Mucosa of stomach (tissue), 1 donor: Measurements from ENCODE around the gene AGPS.
"Not testable (repeated sequence)": the region's sequence is repeated elsewhere in the genome, so short reads cannot be mapped to it uniquely, and the experiment has no call there.

ENCODE experiments used
- H3K27me3 ChIP-seq: one replicate; pipeline ENCODE4 v1.7.0; 2013; ENCODE audit warnings: mild to moderate bottlenecking, low read length; ENCODE audit not compliant: control insufficient read depth, insufficient read depth
- H3K36me3 ChIP-seq: one replicate; pipeline ENCODE4 v1.7.0; 2013; ENCODE audit warnings: low read length; ENCODE audit not compliant: control insufficient read depth, insufficient read depth
- H3K4me1 ChIP-seq: one replicate; pipeline ENCODE4 v1.7.0; 2013; ENCODE audit warnings: mild to moderate bottlenecking, low read length; ENCODE audit not compliant: control insufficient read depth, insufficient read depth
- H3K4me3 ChIP-seq: one replicate; pipeline ENCODE4 v1.7.0; 2013; ENCODE audit warnings: low read length
- H3K9ac ChIP-seq: one replicate; pipeline ENCODE4 v1.7.0; 2013; ENCODE audit warnings: mild to moderate bottlenecking, low read length, moderate library complexity
- H3K9me3 ChIP-seq: one replicate; pipeline ENCODE4 v1.7.0; 2013; ENCODE audit warnings: mild to moderate bottlenecking, low read length, moderate library complexity; ENCODE audit not compliant: control insufficient read depth
- donor health status: Pancreatic carcinoma.

Gene AGPS

GRCh38 chr2:177484180-177484795 lies 91.7 kb downstream of the AGPS start:
- no peak overlapping the region for H3K4me3 ChIP-seq
- no peaks in the 10 kb centered on the region for H3K36me3 ChIP-seq
- no peaks in the 10 kb centered on the region for H3K9me3 ChIP-seq
- H3K9ac ChIP-seq, result no peak overlapping the region
- H3K4me1 ChIP-seq, result no peaks in the 10 kb centered on the region
- H3K27me3 ChIP-seq, result no peaks in the 10 kb centered on the region

DNA sequence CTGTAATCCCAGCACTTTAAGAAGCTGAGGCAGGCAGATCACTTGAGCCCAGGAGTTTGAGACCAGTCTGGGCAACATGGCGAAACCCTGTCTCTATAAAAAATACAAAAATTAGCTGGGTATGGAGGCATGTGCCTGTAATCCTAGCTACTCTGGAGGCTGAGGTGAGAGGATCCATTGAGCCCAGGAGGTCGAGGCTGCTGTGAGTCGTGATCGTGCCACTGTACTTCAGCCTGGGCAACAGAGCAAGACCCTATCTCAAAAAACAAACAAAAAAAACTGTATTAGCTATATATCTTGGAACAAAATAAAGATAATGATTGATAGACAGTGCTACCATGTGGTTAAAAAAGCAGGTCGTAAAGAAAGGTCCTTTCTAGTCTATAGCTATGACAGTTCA lies 93.1 kb downstream of the AGPS start:
- H3K27me3 ChIP-seq, H3K4me1 ChIP-seq, H3K9ac ChIP-seq, H3K9me3 ChIP-seq, H3K4me3 ChIP-seq, H3K36me3 ChIP-seq: not testable (repeated sequence)

GRCh38 chr2:177489719-177490301 lies 97.2 kb downstream of the AGPS start:
- H3K4me1 ChIP-seq, result no peaks in the 10 kb centered on the region

GRCh38 chr2:177495945-177496344 lies 103.4 kb downstream of the AGPS start:
- Histone ChIP-seq H3K9ac (no peak overlapping the region), H3K4me3 (no peak overlapping the region), H3K27me3 (no peaks in the 10 kb centered on the region), H3K9me3 (no peaks in the 10 kb centered on the region), H3K4me1 (no peaks in the 10 kb centered on the region), H3K36me3 (no peaks in the 10 kb centered on the region)

More at GRCh38 chr2:177489719-177490301, 97.2 kb downstream of the AGPS start:
- no peaks in the 10 kb centered on the region for H3K9me3 ChIP-seq
- no peak overlapping the region for H3K9ac ChIP-seq
- no peaks in the 10 kb centered on the region for H3K36me3 ChIP-seq
- H3K27me3 ChIP-seq, result no peaks in the 10 kb centered on the region
- no peak overlapping the region for H3K4me3 ChIP-seq

DNA sequence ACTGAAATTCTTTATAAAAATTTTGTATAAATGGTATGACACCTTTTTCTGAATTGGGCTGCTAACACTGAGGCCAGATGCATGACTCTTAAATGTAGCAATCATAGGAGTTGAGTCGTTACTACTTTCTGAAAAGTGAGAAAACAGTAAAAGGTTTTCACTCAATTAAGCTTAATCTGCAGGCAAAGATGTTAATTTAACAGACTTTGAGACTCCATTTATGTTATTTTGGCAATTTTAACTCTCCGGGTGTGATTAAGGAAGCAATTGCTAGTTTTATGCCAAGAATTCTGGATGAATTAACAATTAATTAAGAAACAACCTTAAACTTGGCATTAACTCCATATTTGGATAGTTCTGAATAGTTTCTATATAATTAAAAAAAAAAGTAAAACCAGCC lies 104.3 kb downstream of the AGPS start:
- H3K4me1 ChIP-seq, result no peaks in the 10 kb centered on the region
- no peak overlapping the region for H3K4me3 ChIP-seq
- H3K27me3 ChIP-seq, result no peaks in the 10 kb centered on the region
- H3K9me3 ChIP-seq, result no peaks in the 10 kb centered on the region
- H3K36me3 ChIP-seq, result no peaks in the 10 kb centered on the region
- H3K9ac ChIP-seq, result no peak overlapping the region

- no peak overlapping the region for H3K9ac ChIP-seq
- H3K4me1 ChIP-seq, result no peaks in the 10 kb centered on the region
- no peaks in the 10 kb centered on the region for H3K9me3 ChIP-seq
Observed at GRCh38 chr2:177501186-177501585, 108.6 kb downstream of the AGPS start.

GRCh38 chr2:177506505-177506904 lies 113.9 kb downstream of the AGPS start:
- Histone ChIP-seq H3K36me3 (no peaks in the 10 kb centered on the region), H3K9ac (no peak overlapping the region), H3K9me3 (no peaks in the 10 kb centered on the region), H3K4me1 (no peaks in the 10 kb centered on the region), H3K4me3 (no peak overlapping the region), H3K27me3 (no peaks in the 10 kb centered on the region)

More at GRCh38 chr2:177501186-177501585, 108.6 kb downstream of the AGPS start:
- H3K4me3 ChIP-seq, result no peak overlapping the region
- no peaks in the 10 kb centered on the region for H3K36me3 ChIP-seq
- no peaks in the 10 kb centered on the region for H3K27me3 ChIP-seq

DNA sequence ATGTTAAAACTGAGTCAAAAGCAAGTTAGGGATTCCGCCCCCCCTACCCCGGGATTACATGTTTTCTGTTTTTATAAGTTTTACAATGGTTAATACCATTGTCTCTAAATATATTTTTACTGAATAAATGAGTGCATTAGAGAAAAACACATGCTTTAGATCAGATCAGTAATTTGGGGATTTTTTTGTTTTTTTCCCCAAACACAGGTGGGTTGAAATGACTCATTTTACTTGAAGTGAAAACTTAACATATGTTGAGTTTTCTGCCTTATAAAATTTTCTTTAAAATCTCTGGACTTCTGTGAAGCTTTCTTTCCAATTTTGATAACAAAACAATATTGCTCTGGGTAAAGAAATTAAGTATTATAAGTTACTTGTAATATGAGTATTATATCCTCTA lies 114.4 kb downstream of the AGPS start:
- Histone ChIP-seq H3K4me1 (no peaks in the 10 kb centered on the region), H3K4me3 (no peak overlapping the region), H3K9ac (no peak overlapping the region), H3K27me3 (no peaks in the 10 kb centered on the region), H3K9me3 (no peaks in the 10 kb centered on the region), H3K36me3 (no peaks in the 10 kb centered on the region)

- Histone ChIP-seq H3K36me3 (no peaks in the 10 kb centered on the region), H3K9me3 (no peaks in the 10 kb centered on the region), H3K9ac (no peak overlapping the region), H3K4me1 (peaks cover 6% of the 10 kb centered on the region), H3K4me3 (no peak overlapping the region), H3K27me3 (no peaks in the 10 kb centered on the region)
Observed at GRCh38 chr2:177516824-177517544, 124.4 kb downstream of the AGPS start.

GRCh38 chr2:177518754-177519153 lies 126.2 kb downstream of the AGPS start:
- no peaks in the 10 kb centered on the region for H3K36me3 ChIP-seq
- H3K4me1 ChIP-seq, result peaks cover 6% of the 10 kb centered on the region
- no peak overlapping the region for H3K9ac ChIP-seq
- no peaks in the 10 kb centered on the region for H3K9me3 ChIP-seq
- no peaks in the 10 kb centered on the region for H3K27me3 ChIP-seq
- no peak overlapping the region for H3K4me3 ChIP-seq

DNA sequence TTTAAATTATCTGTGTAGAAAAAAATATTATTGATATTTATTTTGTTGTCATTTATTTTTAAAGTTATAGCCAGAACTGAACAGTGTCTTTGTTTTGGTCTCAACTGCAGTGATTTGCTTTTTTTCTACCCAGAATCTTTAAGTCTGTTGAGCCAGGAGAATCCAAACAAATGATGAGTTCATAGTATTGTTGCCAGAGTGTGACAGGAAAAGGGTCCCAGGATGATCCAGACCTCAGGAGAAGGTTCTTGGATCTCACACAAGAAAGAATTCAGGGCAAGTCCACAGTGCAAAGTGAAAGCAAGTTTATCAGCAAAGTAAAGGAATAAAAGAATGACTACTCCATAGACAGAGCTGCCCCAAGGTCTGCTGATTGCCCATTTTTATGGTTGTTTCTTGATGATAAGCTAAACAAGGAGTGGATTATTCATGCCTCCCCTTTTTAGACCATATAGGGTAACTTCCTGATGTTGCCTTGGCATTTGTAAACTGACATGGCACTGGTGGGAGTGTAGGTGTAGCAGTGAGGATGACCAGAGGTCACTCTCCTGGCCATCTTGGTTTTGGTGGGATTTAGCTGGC lies 127.1 kb downstream of the AGPS start:
- H3K9me3 ChIP-seq, result no peaks in the 10 kb centered on the region
- H3K4me3 ChIP-seq, result no peak overlapping the region
- no peaks in the 10 kb centered on the region for H3K27me3 ChIP-seq
- H3K9ac ChIP-seq, result no peak overlapping the region
- no peaks in the 10 kb centered on the region for H3K36me3 ChIP-seq
- H3K4me1 ChIP-seq, result peaks cover 6% of the 10 kb centered on the region

DNA sequence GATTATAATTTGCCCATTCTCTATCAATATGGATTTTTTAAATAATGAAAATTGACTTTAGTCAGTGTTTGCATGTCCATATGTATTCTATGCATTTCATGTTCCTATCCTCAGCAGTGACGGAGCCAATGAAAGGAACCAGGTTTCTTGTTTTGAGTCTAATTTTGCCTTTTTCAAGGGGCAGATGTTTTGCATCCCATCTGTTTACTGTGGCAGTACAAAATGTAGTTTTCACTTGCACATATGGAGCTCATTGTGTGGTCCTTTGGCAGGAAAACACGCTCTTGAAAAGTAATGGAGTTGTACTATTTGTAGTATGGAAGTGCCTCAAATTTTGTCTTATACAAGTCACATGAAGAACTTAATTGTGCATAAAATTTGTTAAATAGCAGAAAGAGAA lies 127.8 kb downstream of the AGPS start:
- Histone ChIP-seq H3K36me3 (no peaks in the 10 kb centered on the region), H3K9ac (no peak overlapping the region), H3K4me3 (no peak overlapping the region), H3K9me3 (no peaks in the 10 kb centered on the region), H3K27me3 (no peaks in the 10 kb centered on the region), H3K4me1 (peaks cover 6% of the 10 kb centered on the region)
